ENCODE measurements around the gene UBTF.

GRCh38 chr17:44155488-44155887, 64.0 kb downstream of the UBTF start:
- TF ChIP-seq CTCF (IDR thresholded peaks at IDR 0.05), result no peak
- no peak for TF ChIP-seq JUNB (IDR thresholded peaks at IDR 0.05)
- no peak for TF ChIP-seq POLR2A (IDR thresholded peaks at IDR 0.05; ENCODE audit: low read length)
- no peak for TF ChIP-seq CBX2 (IDR thresholded peaks at IDR 0.05; ENCODE audit: borderline replicate concordance, low read depth)
- TF ChIP-seq MYC (IDR thresholded peaks at IDR 0.05; ENCODE audit: borderline replicate concordance, low read length), result no peak
- no peak for TF ChIP-seq NFE2L2 (conservative IDR thresholded peaks at IDR 0.05; ENCODE audit: low read length)
- TF ChIP-seq RNF2 (IDR thresholded peaks at IDR 0.05; ENCODE audit: borderline replicate concordance, low read depth), result no peak
- no peak for TF ChIP-seq REST (IDR thresholded peaks at IDR 0.05)
- TF ChIP-seq USF2 (IDR thresholded peaks at IDR 0.05), result no peak
